OCI-LY7 (cell line): Measurements from ENCODE around the gene HRH2.

ENCODE experiments used
- EZH2phosphoT487 ChIP-seq: fragments of 200-600 bp; sonication (generic); IDR thresholded peaks from 2 replicates; pipeline ENCODE4 v1.6.1; 2018; ENCODE audit warnings: low read depth, borderline replicate concordance, mild to moderate bottlenecking, mixed run types, antibody characterized with exemption, low read length, moderate library complexity, mixed read lengths
- TF ChIP-seq, protein P1 (sequence below): fragments of 200-600 bp; sonication (generic); conservative IDR thresholded peaks from 2 replicates; pipeline ENCODE4 v1.5.1; 2014; ENCODE audit warnings: mild to moderate bottlenecking, antibody characterized with exemption, low read length, moderate library complexity, mixed read lengths

GRCh38 chr5:175746851-175747250, 89.0 kb downstream of the HRH2 start:
- TF ChIP-seq, protein P1, sequence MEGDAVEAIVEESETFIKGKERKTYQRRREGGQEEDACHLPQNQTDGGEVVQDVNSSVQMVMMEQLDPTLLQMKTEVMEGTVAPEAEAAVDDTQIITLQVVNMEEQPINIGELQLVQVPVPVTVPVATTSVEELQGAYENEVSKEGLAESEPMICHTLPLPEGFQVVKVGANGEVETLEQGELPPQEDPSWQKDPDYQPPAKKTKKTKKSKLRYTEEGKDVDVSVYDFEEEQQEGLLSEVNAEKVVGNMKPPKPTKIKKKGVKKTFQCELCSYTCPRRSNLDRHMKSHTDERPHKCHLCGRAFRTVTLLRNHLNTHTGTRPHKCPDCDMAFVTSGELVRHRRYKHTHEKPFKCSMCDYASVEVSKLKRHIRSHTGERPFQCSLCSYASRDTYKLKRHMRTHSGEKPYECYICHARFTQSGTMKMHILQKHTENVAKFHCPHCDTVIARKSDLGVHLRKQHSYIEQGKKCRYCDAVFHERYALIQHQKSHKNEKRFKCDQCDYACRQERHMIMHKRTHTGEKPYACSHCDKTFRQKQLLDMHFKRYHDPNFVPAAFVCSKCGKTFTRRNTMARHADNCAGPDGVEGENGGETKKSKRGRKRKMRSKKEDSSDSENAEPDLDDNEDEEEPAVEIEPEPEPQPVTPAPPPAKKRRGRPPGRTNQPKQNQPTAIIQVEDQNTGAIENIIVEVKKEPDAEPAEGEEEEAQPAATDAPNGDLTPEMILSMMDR, result no peak
- TF ChIP-seq EZH2phosphoT487, result no peak
